ENCODE data around the gene LPCAT3.

GRCh38 chr12:6946920-6947374 is 71.3 kb downstream of the LPCAT3 start:
- TF ChIP-seq, protein P1, sequence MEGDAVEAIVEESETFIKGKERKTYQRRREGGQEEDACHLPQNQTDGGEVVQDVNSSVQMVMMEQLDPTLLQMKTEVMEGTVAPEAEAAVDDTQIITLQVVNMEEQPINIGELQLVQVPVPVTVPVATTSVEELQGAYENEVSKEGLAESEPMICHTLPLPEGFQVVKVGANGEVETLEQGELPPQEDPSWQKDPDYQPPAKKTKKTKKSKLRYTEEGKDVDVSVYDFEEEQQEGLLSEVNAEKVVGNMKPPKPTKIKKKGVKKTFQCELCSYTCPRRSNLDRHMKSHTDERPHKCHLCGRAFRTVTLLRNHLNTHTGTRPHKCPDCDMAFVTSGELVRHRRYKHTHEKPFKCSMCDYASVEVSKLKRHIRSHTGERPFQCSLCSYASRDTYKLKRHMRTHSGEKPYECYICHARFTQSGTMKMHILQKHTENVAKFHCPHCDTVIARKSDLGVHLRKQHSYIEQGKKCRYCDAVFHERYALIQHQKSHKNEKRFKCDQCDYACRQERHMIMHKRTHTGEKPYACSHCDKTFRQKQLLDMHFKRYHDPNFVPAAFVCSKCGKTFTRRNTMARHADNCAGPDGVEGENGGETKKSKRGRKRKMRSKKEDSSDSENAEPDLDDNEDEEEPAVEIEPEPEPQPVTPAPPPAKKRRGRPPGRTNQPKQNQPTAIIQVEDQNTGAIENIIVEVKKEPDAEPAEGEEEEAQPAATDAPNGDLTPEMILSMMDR (IDR thresholded peaks at IDR 0.05) = no peak
- no peak for TF ChIP-seq POLR2A (IDR thresholded peaks at IDR 0.05)
